Inflammatory macrophage treated with lipopolysaccharide for 4 hours (primary cell): ENCODE results near the gene ALG9.

Source experiments
- DNase-seq: peaks from one replicate; pipeline ENCODE4 v3.0.0-alpha.2; 2020

The ALG9 gene

GRCh38 chr11:111834432-111835163, 36.8 kb downstream of the ALG9 start:
- no peak for DNase-seq

- no peak for DNase-seq
Measured at GRCh38 chr11:111833524-111833923, 37.9 kb downstream of the ALG9 start.

- DNase-seq: no peak
Measured at GRCh38 chr11:111829185-111829968, 42.0 kb downstream of the ALG9 start.

GRCh38 chr11:111826322-111826950, 44.9 kb downstream of the ALG9 start:
- DNase-seq: no peak

GRCh38 chr11:111823629-111824028, 47.8 kb downstream of the ALG9 start:
- no peak for DNase-seq

GRCh38 chr11:111823131-111823530, 48.2 kb downstream of the ALG9 start:
- DNase-seq: no peak

GRCh38 chr11:111819829-111820237, 51.5 kb downstream of the ALG9 start:
- no peak for DNase-seq

GRCh38 chr11:111819161-111819828, 52.1 kb downstream of the ALG9 start:
- DNase-seq: no peak

- no peak for DNase-seq
Measured at GRCh38 chr11:111815489-111815888, 55.9 kb downstream of the ALG9 start.

- DNase-seq: no peak
Measured at GRCh38 chr11:111814557-111815320, 56.6 kb downstream of the ALG9 start.

GRCh38 chr11:111814106-111814505, 57.3 kb downstream of the ALG9 start:
- no peak for DNase-seq

- no peak for DNase-seq
Measured at GRCh38 chr11:111812211-111812610, 59.2 kb downstream of the ALG9 start.

GRCh38 chr11:111811445-111811844, 59.9 kb downstream of the ALG9 start:
- no peak for DNase-seq

- no peak for DNase-seq
Measured at GRCh38 chr11:111808834-111809233, 62.5 kb downstream of the ALG9 start.

- no peak for DNase-seq
Measured at GRCh38 chr11:111808063-111808588, 63.3 kb downstream of the ALG9 start.

- DNase-seq: no peak
Measured at GRCh38 chr11:111807076-111807475, 64.3 kb downstream of the ALG9 start.

- no peak for DNase-seq
Measured at GRCh38 chr11:111801135-111801534, 70.2 kb downstream of the ALG9 start.

GRCh38 chr11:111798279-111798678, 73.1 kb downstream of the ALG9 start:
- no peak for DNase-seq

- peak; percentile 96 for DNase-seq
Measured at GRCh38 chr11:111797145-111797581, 74.2 kb downstream of the ALG9 start.

GRCh38 chr11:111796696-111797095, 74.7 kb downstream of the ALG9 start:
- DNase-seq: peak; percentile 76

- DNase-seq: peak; percentile 50
Measured at GRCh38 chr11:111795334-111795985, 75.9 kb downstream of the ALG9 start.

- DNase-seq: no peak
Measured at GRCh38 chr11:111793863-111794262, 77.5 kb downstream of the ALG9 start.
